ENCODE data around the gene SRCAP.

Gene SRCAP

DNA sequence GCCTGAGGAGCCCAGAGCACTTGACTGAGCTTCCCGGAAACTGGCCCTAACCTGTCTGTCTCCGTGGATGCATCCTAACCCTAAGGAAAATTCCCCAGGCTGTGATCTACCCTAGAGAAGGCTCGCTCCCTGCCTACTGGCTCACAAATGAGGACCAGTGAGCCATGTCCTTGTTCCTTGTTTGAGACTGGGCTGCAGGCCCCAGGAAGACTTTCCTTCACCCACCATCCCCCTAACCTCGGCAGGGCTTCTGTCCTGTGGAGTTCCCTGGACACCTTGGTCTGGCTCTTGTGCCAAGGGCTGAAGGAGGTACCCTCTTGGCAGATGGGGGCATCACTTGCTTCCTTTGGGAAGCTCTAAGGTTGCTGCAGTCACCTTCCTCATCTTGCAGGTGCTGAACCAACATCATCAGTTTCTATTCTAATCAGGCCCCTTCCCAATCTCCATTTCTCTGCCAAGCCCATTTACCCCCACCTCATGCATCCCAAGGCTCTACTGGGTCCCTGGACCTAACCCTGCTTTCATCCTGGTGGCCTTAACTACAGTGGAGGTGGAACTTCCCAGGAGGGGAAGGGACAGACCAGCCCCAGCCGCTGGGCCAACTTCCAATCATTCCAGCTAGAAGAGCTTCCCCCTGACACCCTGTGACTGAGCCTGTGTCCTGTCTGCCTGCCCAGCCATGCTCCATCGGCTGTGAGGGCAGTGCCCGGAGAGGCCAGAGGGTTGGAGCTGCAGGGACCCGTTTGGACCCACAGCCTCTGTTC lies 75.6 kb downstream of the SRCAP start:
- no peak for DNase-seq (ENCODE audit: low read depth in 2 of 2)

GRCh38 chr16:30775131-30775391 lies 76.1 kb downstream of the SRCAP start:
- no peak for DNase-seq (ENCODE audit: low read depth in 2 of 2)

GRCh38 chr16:30775392-30776188 lies 76.6 kb downstream of the SRCAP start:
- DNase-seq (ENCODE audit: low read depth in 2 of 2), result peak; percentile 46 to 50

DNA sequence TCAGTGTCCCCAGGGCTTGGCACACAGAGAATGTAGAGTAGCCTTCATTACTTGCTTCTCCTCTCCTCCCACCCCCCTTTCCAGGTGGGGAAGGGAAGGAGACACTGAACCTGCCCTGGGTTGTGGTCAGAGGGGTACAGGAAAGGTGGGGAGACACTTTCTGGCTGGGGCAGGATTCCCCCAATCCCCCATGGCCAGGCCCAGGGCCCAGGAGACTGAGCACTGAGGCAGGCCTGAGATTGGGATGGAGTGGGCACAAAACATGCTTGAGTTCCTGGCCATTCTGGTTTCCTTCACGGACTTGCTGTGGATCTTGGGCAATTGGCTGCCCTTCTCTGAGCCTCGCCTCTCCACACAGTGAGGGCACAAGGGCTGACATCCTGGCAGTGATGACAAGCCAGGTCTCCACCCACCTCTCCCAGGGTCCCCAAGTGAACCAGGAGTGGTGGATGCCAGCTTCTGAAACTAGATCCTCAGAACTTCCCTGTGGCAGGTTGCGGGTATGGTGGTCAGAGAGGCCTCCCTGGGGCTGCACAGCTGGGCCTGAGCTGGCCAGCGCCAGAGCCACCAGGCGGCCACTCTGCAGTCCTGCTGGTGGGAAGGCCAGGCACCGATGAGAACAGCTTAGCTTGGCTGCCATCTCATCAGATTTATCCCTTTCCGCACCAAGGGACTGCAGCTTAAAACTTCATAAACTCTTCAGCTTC lies 78.8 kb downstream of the SRCAP start:
- DNase-seq (ENCODE audit: low read depth in 2 of 2), result no peak

- DNase-seq (ENCODE audit: low read depth in 2 of 2), result no peak
These were observed 79.7 kb downstream of the SRCAP start for GRCh38 chr16:30778549-30779244.

GRCh38 chr16:30779596-30779995 lies 80.6 kb downstream of the SRCAP start:
- no peak for DNase-seq (ENCODE audit: low read depth in 2 of 2)

DNA sequence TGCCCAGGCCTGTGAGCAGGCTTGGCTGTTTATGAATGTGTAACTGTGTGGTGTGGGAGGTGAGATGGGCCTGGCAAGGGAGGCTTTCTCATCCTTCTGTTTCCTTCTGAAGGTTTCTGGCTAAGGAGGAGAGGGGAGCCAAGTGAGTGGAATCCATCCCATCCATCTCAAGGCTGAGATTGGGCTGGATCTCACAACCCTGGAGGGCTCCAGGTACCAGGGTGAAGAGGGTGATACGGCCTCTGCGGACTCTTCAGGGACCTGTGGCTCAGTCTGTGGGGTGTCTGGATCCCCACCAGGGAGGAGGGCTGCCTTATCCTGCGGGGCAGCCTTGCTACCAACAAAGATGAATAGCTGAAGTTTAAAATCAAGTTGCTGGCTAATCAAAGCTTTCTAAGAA lies 81.0 kb downstream of the SRCAP start:
- DNase-seq (ENCODE audit: low read depth in 2 of 2), result no peak

DNA sequence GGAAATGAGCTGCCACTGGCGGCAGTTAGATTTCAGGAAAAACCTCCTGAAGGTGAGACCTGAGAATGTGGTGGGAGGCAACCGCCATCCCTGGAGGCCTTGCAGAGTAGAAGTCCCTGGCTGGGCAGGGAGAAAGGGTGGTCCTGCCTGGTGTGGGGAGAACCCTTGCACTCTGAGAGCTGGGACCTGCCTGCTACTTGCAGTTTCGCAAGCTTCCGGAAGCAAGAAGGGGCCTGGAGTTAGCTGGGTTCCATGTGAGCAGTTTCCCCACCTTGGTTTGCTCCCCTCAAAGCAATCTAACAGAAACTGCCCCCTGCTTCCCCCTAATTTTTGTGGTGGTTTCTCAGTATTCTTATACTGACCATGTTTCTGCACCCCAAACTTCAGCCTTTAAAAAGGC lies 81.6 kb downstream of the SRCAP start:
- DNase-seq (ENCODE audit: low read depth in 2 of 2), result no peak

GRCh38 chr16:30782486-30783279 lies 83.7 kb downstream of the SRCAP start:
- DNase-seq (ENCODE audit: low read depth in 2 of 2), result no peak

GRCh38 chr16:30783280-30784109 lies 84.5 kb downstream of the SRCAP start:
- DNase-seq (ENCODE audit: low read depth in 2 of 2), result no peak

- no peak for DNase-seq (ENCODE audit: low read depth in 2 of 2)
These were observed 85.2 kb downstream of the SRCAP start for GRCh38 chr16:30784215-30784614.

DNA sequence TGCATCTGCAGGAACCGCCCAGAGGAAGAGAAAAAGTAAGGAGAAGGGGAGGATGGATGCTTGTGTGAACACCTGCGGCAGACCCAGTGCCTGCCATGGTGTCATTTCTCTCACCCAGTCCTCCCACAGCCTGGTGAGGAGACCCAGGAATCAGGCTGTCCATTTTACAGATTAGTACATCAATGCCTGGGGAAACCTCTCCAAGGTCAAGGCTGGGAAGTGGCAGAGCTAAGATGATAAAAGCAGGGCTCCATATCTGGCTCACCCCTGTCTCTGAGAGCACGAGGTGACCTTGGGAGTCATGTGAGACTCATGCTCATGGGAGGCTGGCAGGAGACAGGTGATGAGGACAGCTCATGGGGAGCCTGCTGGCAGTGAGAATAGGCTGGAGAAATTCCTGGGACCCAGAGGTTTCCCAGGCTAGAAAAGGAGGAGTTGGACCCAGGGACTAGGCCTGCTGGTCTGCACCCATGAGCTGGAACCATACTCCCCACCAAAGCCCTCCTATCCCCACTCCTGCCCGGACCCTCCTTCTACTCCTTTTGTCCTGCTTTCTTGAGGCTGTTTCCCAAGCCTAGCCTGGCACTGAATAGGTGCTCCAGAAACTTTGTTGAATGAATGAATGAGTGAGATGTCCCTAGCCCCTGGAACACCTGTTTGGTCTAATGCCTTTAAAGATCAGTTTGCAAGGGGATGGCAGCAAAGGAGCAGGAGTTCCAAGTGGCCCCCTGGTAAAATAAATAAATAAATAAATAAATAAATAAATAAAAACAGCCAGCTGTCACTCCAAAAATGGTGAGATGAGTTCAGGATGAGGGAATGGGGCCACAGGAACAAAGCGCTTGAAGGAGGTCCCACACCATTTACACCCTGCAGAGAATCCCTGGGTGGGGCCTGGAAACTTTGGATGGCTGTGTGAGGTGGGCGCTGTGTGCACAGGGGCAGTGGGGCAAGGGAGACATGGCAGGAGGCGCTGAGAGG lies 86.4 kb downstream of the SRCAP start:
- DNase-seq (ENCODE audit: low read depth in 2 of 2), result no peak

- DNase-seq (ENCODE audit: low read depth in 2 of 2), result no peak
These were observed 87.4 kb downstream of the SRCAP start for GRCh38 chr16:30786115-30786935.

DNA sequence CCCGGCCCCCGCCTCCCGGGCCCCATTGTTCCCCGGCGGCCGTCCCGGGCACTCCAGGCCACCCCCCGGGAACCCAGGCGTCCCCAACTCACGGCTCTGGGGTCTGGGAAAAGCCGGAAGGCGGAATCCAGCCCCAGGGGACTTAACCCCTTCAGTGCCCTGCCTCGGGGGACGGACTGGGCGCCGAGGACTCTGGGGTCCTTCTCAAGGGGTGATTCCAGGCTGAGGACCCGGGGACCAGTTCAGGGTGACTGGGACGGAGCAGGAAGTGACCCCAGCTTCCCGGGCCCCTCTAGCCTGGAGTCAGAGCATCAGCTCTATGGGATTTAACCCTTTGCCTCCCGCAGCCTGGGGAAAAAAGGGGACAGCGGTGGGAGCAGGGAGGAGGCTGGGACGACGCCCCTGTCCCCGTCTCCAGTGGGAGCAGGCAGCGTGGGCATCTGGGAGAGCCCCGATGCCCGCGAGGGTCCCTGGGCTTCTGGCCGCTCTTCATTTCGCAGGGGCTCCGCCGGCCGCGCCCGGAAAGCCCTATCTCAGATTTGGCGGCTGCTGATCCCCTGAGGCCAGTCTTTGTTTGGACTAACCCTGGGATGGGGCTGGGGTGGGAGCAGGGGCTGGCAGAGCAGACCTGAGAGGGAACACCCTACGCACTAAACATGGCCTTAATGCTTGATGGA lies 88.1 kb downstream of the SRCAP start, which contains the start of gene ZNF629:
Gene ZNF629, minus strand, starts transcription at position 270 of the 677 bp plus-strand sequence. CDS start 2,723 bp downstream, outside the sequence.
- peak; percentile 25 to 26 for DNase-seq (ENCODE audit: low read depth in 2 of 2)

GRCh38 chr16:30787613-30788378 lies 88.8 kb downstream of the SRCAP start:
- DNase-seq (ENCODE audit: low read depth in 2 of 2), result no peak

Measured in activated CD4-positive, alpha-beta T cell treated with anti-CD3 and anti-CD28 coated beads for 24 hours (primary cell).